ENCODE results near the gene FXYD6. TPM values are rescaled to one million over a fixed set of nuclear protein-coding genes. Genes with fewer than 3 reads are reported as not detected.
"Not testable (repeated sequence)": the region's sequence is repeated elsewhere in the genome, so short reads cannot be mapped to it uniquely, and the experiment has no call there.

FXYD6 gene, protein sequence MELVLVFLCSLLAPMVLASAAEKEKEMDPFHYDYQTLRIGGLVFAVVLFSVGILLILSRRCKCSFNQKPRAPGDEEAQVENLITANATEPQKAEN
- total RNA-seq (2014; rRNA removed; shearing (Covaris generic); ENCODE audit: low replicate concordance) = not detected in 2 replicates

DNA sequence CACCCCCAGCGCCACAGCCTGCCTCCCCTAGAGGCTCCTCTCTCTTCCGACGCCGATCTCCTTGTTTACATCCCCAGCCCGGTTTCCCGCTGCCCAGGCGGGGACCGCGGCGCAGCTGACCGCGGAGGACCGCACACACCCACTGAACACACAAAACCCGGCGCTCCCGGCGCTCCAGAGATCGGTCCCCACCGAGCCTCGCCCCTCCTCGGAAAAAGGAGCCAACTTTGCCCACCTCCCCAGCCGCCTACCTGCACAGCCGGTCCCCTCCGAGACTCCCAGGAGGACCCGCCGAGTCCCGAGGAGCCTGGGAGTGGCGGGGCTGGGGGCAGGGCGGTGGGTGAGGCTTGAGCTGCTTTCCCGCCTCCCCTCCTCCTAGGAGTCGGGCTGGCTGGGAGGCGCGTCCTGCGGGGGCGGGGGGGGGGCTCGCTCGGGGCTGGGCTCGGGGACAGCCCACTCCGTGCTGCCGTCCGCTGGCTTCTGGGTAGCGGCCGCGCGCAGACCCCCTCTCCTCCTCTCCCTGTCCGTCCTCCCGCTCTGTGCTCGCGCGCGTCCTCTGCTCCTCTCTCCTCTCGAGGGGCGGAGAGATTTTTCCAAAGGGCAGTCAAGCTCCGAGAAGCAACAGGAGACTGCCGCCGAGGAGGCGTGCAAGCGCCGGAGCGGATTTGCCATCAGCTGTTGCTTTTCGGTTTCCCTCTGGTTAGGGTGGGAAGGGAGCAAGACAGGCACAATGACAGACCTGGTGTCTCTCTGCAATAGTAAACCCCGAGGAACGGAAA, at the start of gene FXYD6:
Gene FXYD6, minus strand, starts transcription at position 318 of the 779 bp plus-strand sequence. CDS start 33,882 bp downstream, outside the sequence.
- Histone ChIP-seq H3K36me3 (no peaks in the 10 kb centered on the region), H3K4me3 (peak within 1 kb of the TSS; percentile 43), H3K27me3 (peaks cover 26% of the 10 kb centered on the region), H3K9me3 (no peaks in the 10 kb centered on the region)
- peak; percentile 29 for DNase-seq

DNA sequence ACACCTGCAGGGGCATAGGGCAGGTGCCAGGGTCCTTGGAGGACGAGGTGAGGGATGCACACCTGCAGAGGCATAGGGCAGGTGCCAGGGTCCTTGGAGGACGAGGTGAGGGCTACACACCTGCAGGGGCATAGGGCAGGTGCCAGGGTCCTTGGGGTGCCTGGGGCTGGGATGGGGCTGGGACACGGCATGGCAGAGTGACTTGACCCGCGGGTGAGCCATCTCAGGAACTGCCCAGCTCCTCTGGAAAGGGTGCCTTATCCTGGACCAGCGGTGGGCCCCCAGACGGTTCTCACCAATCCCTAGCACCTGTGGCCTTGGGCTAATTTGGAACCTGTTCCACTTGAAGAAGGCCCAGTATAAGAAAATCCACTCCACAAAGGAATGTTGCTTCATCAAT, 49.7 kb upstream of the FXYD6 start:
- not testable (repeated sequence) for H3K9me3 ChIP-seq, H3K27me3 ChIP-seq, DNase-seq, H3K4me3 ChIP-seq, H3K36me3 ChIP-seq

GRCh38 chr11:117925198-117925925, 48.9 kb upstream of the FXYD6 start:
- Histone ChIP-seq H3K9me3 (no peaks in the 10 kb centered on the region), H3K4me3 (no peak overlapping the region), H3K27me3 (peaks cover 2% of the 10 kb centered on the region; the same call in 1 of the 2 replicates), H3K36me3 (no peaks in the 10 kb centered on the region)
- DNase-seq = no peak

DNA sequence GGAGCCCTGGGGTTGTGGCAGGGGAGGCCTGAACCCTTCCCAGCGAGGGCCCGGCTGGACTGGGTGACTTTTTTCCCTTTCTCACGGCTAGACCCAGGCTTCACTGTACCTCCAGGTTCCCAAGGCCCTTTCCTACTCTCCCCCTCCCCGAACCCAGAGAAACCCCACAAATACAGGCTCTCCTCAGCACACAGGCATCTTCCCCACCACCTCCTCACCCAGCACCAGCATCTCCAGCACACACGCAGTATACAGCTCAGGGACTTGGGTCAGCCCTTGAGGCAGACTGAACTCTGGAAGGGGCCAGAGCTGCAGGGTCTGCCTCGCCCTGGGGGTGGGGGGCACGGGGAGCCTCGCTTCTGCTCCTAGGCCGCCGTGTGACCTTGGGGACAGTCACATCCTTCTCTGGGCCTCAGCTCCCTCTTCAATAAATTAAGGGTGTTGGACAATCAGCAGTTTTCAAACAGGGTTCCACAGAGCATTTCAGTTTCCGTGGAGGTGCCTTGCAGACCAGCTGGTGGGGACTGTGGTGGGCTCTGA, 48.2 kb upstream of the FXYD6 start:
- Histone ChIP-seq H3K4me3 (no peak overlapping the region), H3K9me3 (no peaks in the 10 kb centered on the region), H3K27me3 (peaks cover 2% of the 10 kb centered on the region; the same call in 1 of the 2 replicates), H3K36me3 (no peaks in the 10 kb centered on the region)
- no peak for DNase-seq

DNA sequence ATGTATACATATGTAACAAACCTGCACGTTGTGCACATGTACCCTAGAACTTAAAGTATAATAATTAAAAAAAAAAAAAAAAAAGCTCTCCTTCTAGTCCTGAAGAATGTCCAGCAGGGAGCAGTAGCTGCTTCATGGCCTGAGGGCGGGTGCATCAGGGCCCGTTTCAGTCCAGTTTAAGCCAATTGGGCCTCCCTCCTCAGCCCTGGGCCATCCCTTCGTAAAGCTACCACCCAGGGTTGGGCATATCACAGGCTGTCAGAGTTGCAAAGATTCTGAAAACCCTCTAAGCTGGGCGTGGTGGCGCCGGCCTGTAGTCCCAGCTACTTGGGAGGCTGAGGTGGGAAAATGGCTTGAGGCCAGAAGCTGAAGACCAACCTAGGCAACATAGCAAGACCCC, 47.3 kb upstream of the FXYD6 start:
- no peak for DNase-seq
- Histone ChIP-seq H3K4me3 (no peak overlapping the region), H3K9me3 (no peaks in the 10 kb centered on the region), H3K36me3 (no peaks in the 10 kb centered on the region), H3K27me3 (peaks cover 2% of the 10 kb centered on the region; the same call in 1 of the 2 replicates)

DNA sequence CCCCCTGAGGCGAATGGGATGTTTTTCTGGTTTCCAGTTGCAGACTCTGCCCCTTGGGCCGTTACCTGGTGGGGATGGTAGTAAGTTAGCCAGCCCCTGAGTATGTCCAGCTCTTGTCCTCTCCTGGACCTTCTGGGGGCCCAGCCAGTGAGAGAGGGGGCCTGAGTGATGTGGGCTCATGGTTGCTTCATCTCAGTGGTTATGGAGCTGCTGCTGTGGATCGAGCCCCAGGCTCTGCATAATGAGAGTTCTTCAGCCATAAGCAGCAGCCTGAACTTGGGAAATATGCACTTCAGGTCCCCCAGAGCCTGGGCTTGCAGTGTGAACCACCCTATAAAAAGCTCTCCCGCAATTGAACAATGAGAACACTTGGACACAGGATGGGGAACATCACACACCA, 46.8 kb upstream of the FXYD6 start:
- DNase-seq = no peak
- H3K9me3 ChIP-seq = no peaks in the 10 kb centered on the region
- H3K36me3 ChIP-seq = no peaks in the 10 kb centered on the region
- no peak overlapping the region for H3K4me3 ChIP-seq
- H3K27me3 ChIP-seq = no peaks in the 10 kb centered on the region; the same call in 1 of the 2 replicates

- Histone ChIP-seq H3K36me3 (no peaks in the 10 kb centered on the region), H3K27me3 (no peaks in the 10 kb centered on the region), H3K9me3 (no peaks in the 10 kb centered on the region), H3K4me3 (no peak overlapping the region)
- DNase-seq = no peak
Observed at GRCh38 chr11:117921893-117922292, 45.4 kb upstream of the FXYD6 start.

GRCh38 chr11:117921456-117921855, 45.0 kb upstream of the FXYD6 start:
- DNase-seq = no peak
- Histone ChIP-seq H3K36me3 (no peaks in the 10 kb centered on the region), H3K4me3 (no peak overlapping the region), H3K27me3 (no peaks in the 10 kb centered on the region), H3K9me3 (no peaks in the 10 kb centered on the region)

GRCh38 chr11:117919781-117920221, 43.3 kb upstream of the FXYD6 start:
- H3K36me3 ChIP-seq = no peaks in the 10 kb centered on the region
- H3K4me3 ChIP-seq = no peak overlapping the region
- DNase-seq = no peak
- no peaks in the 10 kb centered on the region for H3K9me3 ChIP-seq
- no peaks in the 10 kb centered on the region for H3K27me3 ChIP-seq

GRCh38 chr11:117919341-117919740, 42.9 kb upstream of the FXYD6 start:
- H3K9me3 ChIP-seq = no peaks in the 10 kb centered on the region
- peak; percentile 60 for DNase-seq
- no peaks in the 10 kb centered on the region for H3K36me3 ChIP-seq
- no peaks in the 10 kb centered on the region for H3K27me3 ChIP-seq
- no peak overlapping the region for H3K4me3 ChIP-seq

DNA sequence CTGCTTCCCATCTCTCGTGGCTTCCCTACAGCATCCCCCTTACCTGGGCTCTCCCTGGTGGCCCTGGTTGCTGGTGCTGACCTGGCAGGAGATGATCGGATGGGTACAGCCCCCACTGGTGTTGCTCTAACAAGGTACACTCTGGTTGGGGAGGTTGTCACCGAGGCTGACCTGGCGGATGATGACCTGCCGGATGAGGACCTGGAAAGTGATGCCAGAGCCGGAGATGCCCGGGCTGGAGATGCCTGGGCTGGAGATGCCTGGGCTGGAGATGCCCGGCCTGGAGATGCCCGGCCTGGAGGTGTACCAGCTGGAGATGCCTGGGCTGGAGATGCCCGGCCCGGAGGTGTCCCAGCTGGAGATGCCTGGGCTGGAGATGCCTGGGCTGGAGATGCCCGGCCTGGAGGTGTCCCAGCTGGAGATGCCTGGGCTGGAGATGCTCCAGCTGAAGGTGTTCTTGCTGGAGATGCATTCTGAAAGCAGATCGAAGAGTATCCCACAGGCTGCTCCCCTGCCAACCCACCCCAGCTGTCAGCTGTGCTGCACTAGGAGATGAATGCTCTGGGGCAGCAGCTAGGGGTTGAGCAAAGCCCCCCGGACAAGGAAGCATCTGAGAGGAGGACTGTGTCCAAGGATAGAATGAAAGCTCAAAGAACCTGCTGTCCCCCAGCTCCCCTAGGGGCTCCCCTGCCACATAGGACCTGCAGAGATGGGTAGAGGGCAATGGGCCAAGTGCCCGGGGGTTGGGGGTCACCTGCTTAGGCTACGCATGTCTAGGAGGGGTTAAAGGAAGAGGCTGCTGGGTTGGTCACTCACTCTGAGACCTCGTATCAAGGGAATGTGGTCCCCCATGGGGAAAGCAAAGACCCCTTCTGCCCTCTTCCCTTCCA, 42.2 kb upstream of the FXYD6 start:
- Histone ChIP-seq H3K9me3 (no peaks in the 10 kb centered on the region), H3K27me3 (no peaks in the 10 kb centered on the region), H3K36me3 (no peaks in the 10 kb centered on the region), H3K4me3 (no peak overlapping the region)
- DNase-seq = no peak

DNA sequence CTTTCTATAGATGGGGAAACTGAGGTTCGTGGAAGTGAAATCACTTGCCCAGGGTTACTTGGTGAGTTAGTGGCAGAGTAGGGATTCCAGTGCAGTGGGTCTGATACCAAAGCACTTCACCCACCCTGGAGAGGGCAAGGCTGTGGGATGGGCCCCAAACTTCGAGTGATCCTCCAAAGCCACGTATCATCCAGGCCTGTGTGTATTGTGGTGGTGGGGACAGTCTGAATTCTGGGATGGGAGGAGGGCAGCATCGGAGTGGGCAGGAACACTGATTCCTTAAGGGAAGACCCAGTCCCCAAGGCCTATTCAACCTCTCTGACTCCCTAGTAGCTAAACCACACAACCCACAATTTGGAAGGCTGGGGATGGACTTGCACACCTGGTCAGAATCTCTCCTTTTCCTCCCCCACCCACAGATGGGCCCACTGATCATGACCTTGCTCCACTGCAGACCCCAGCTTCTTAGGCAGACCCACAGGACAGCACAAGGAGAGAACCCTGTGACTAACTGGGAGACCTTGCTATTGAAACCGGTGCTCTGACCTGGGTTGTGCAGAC, 41.2 kb upstream of the FXYD6 start:
- H3K36me3 ChIP-seq = no peaks in the 10 kb centered on the region
- no peaks in the 10 kb centered on the region for H3K27me3 ChIP-seq
- H3K4me3 ChIP-seq = no peak overlapping the region
- H3K9me3 ChIP-seq = no peaks in the 10 kb centered on the region
- DNase-seq = no peak

GRCh38 chr11:117916956-117917355, 40.5 kb upstream of the FXYD6 start:
- Histone ChIP-seq H3K9me3 (no peaks in the 10 kb centered on the region), H3K36me3 (no peaks in the 10 kb centered on the region), H3K4me3 (no peak overlapping the region), H3K27me3 (no peaks in the 10 kb centered on the region)
- DNase-seq = no peak

GRCh38 chr11:117915672-117916235, 39.3 kb upstream of the FXYD6 start:
- Histone ChIP-seq H3K4me3 (no peak overlapping the region), H3K36me3 (no peaks in the 10 kb centered on the region), H3K9me3 (no peaks in the 10 kb centered on the region), H3K27me3 (no peaks in the 10 kb centered on the region)
- DNase-seq = no peak

DNA sequence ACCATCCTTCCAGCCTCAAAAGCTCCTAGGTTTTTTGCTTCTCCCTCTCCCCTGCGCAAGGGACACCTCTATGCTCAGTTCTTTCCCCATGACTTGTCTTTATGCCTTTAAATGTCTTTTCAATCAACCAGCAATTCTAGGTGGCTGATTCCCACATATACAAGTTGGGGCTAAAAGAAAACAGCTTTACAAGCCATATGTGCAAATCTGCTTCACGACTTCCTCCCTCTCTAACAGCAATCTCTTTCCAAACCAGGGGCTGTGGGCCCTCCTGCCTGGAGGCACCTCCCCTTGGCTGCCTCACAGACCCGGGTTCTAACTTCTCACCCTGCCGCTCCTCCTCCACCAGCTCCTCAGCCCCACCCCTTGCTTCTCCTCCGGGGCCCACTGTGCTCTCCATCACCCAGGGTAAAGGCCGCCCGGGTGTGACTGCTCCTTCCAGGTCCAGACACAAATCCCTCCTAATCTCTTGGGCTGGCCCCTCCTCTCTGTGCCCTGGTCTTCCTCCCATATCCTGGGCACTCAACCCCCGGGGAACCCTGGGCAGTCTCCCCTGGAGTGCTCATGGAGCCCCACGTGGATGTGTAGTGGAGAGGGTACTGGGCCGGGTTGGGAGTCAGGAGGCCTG, 38.6 kb upstream of the FXYD6 start:
- Histone ChIP-seq H3K9me3 (no peaks in the 10 kb centered on the region), H3K27me3 (no peaks in the 10 kb centered on the region), H3K36me3 (no peaks in the 10 kb centered on the region), H3K4me3 (no peak overlapping the region)
- no peak for DNase-seq

Data from MG63 (cell line).